Immature natural killer cell (primary cell): ENCODE measurements around the gene THBS4. TPM values are rescaled to one million over a fixed set of nuclear protein-coding genes. Genes with fewer than 3 reads are reported as not detected.

Source experiments
- DNase-seq, 3 donors: peaks; one replicate each; pipeline ENCODE4 v3.0.0; 2022; ENCODE audit warnings: mixed read lengths in 1 of 3
- H3K27ac Mint-ChIP-seq, 6 donors: one replicate each; pipeline ENCODE4 v1.8.0; 2020; ENCODE audit warnings: mixed read lengths in 6 of 6, mild to moderate bottlenecking in 5 of 6, inconsistent platforms in 4 of 6, moderate library complexity in 3 of 6
- H3K27me3 Mint-ChIP-seq, 3 donors: one replicate each; pipeline ENCODE4 v1.8.0; 2020 to 2021; ENCODE audit warnings: low read depth in 3 of 3, mild to moderate bottlenecking in 3 of 3, mixed read lengths in 3 of 3, moderate library complexity in 3 of 3, inconsistent platforms in 1 of 3
- H3K36me3 Mint-ChIP-seq, 3 donors: one replicate each; pipeline ENCODE4 v1.8.0; 2020; ENCODE audit warnings: mixed read lengths in 3 of 3, inconsistent platforms in 2 of 3, mild to moderate bottlenecking in 2 of 3
- H3K4me1 Mint-ChIP-seq, 2 donors: one replicate each; pipeline ENCODE4 v1.8.0; 2020; ENCODE audit warnings: inconsistent platforms in 2 of 2, mild to moderate bottlenecking in 2 of 2, mixed read lengths in 2 of 2, moderate library complexity in 1 of 2
- H3K4me3 Mint-ChIP-seq, 5 donors: one replicate each; pipeline ENCODE4 v1.8.0; 2020; ENCODE audit warnings: mild to moderate bottlenecking in 5 of 5, mixed read lengths in 5 of 5, inconsistent platforms in 3 of 5, moderate library complexity in 3 of 5
- H3K9me3 Mint-ChIP-seq, 6 donors: one replicate each; pipeline ENCODE4 v1.8.0; 2020; ENCODE audit warnings: mild to moderate bottlenecking in 6 of 6, mixed read lengths in 6 of 6, inconsistent platforms in 4 of 6, moderate library complexity in 3 of 6
- polyA plus RNA-seq, 3 donors: library from polyadenylated mRNA; unstranded; fragments of 300-500 nt; fragmentation: Illumina TruSeq; gene quantifications; one replicate each; pipeline ENCODE4 v1.2.3, GENCODE V29; 2021

Gene THBS4
- polyA plus RNA-seq, 3 donors from 2014 or later = not detected

GRCh38 chr5:80057921-80058320, 22.8 kb downstream of the THBS4 start:
- Mint-ChIP-seq H3K36me3 (no peaks in the 10 kb centered on the region), H3K4me1 (no peaks in the 10 kb centered on the region), H3K27ac (no peak overlapping the region), H3K27me3 (peaks cover 0 to 4% (median 3%) of the 10 kb centered on the region in 3 donors), H3K9me3 (peaks cover 0 to 4% (median 0%) of the 10 kb centered on the region in 6 donors), H3K4me3 (no peak overlapping the region)
- no peak for DNase-seq

GRCh38 chr5:80059354-80059980, 24.3 kb downstream of the THBS4 start:
- Mint-ChIP-seq H3K27ac (no peak overlapping the region), H3K4me1 (no peaks in the 10 kb centered on the region), H3K4me3 (no peak overlapping the region), H3K9me3 (peaks cover 0 to 4% (median 0%) of the 10 kb centered on the region in 6 donors), H3K36me3 (no peaks in the 10 kb centered on the region), H3K27me3 (peaks cover 0 to 6% (median 3%) of the 10 kb centered on the region in 3 donors)
- no peak for DNase-seq

GRCh38 chr5:80060966-80061365, 25.8 kb downstream of the THBS4 start:
- H3K4me1 Mint-ChIP-seq = no peaks in the 10 kb centered on the region
- no peak overlapping the region for H3K27ac Mint-ChIP-seq
- H3K27me3 Mint-ChIP-seq = peaks cover 0 to 6% (median 2%) of the 10 kb centered on the region in 3 donors
- no peak overlapping the region for H3K4me3 Mint-ChIP-seq
- H3K9me3 Mint-ChIP-seq = peaks cover 0 to 4% (median 0%) of the 10 kb centered on the region in 6 donors
- no peaks in the 10 kb centered on the region for H3K36me3 Mint-ChIP-seq
- no peak for DNase-seq

GRCh38 chr5:80061547-80061946, 26.4 kb downstream of the THBS4 start:
- no peaks in the 10 kb centered on the region for H3K36me3 Mint-ChIP-seq
- H3K9me3 Mint-ChIP-seq = peaks cover 0 to 4% (median 0%) of the 10 kb centered on the region in 6 donors
- no peaks in the 10 kb centered on the region for H3K4me1 Mint-ChIP-seq
- H3K4me3 Mint-ChIP-seq = no peak overlapping the region
- peaks cover 0 to 6% (median 0%) of the 10 kb centered on the region in 3 donors for H3K27me3 Mint-ChIP-seq
- H3K27ac Mint-ChIP-seq = no peak overlapping the region
- DNase-seq = no peak

- Mint-ChIP-seq H3K36me3 (no peaks in the 10 kb centered on the region), H3K27ac (no peak overlapping the region), H3K4me1 (no peaks in the 10 kb centered on the region), H3K9me3 (peaks cover 0 to 4% (median 0%) of the 10 kb centered on the region in 6 donors), H3K4me3 (no peak overlapping the region), H3K27me3 (peaks cover 0 to 5% (median 0%) of the 10 kb centered on the region in 3 donors)
- no peak for DNase-seq
These were observed 29.0 kb downstream of the THBS4 start for GRCh38 chr5:80064124-80064523.

- no peaks in the 10 kb centered on the region for H3K9me3 Mint-ChIP-seq
- no peak for DNase-seq
- H3K36me3 Mint-ChIP-seq = no peaks in the 10 kb centered on the region
- H3K4me1 Mint-ChIP-seq = no peaks in the 10 kb centered on the region
- no peak overlapping the region for H3K4me3 Mint-ChIP-seq
- H3K27me3 Mint-ChIP-seq = peaks cover 0 to 5% (median 2%) of the 10 kb centered on the region in 3 donors
- H3K27ac Mint-ChIP-seq = no peak overlapping the region
These were observed 31.9 kb downstream of the THBS4 start for GRCh38 chr5:80067016-80067415.

GRCh38 chr5:80067531-80068245, 32.5 kb downstream of the THBS4 start:
- H3K4me1 Mint-ChIP-seq = no peaks in the 10 kb centered on the region
- H3K4me3 Mint-ChIP-seq = no peak overlapping the region
- DNase-seq = no peak
- H3K27me3 Mint-ChIP-seq = peaks cover 0 to 5% (median 2%) of the 10 kb centered on the region in 3 donors
- no peaks in the 10 kb centered on the region for H3K36me3 Mint-ChIP-seq
- H3K27ac Mint-ChIP-seq = no peak overlapping the region
- H3K9me3 Mint-ChIP-seq = no peaks in the 10 kb centered on the region

GRCh38 chr5:80068246-80068636, 33.1 kb downstream of the THBS4 start:
- H3K4me3 Mint-ChIP-seq = no peak overlapping the region
- H3K36me3 Mint-ChIP-seq = no peaks in the 10 kb centered on the region
- no peak overlapping the region for H3K27ac Mint-ChIP-seq
- no peaks in the 10 kb centered on the region for H3K4me1 Mint-ChIP-seq
- DNase-seq = no peak
- no peaks in the 10 kb centered on the region for H3K9me3 Mint-ChIP-seq
- peaks cover 0 to 5% (median 2%) of the 10 kb centered on the region in 3 donors for H3K27me3 Mint-ChIP-seq

GRCh38 chr5:80068775-80069174, 33.6 kb downstream of the THBS4 start:
- no peak for DNase-seq
- Mint-ChIP-seq H3K27me3 (peaks cover 0 to 5% (median 2%) of the 10 kb centered on the region in 3 donors), H3K36me3 (no peaks in the 10 kb centered on the region), H3K4me1 (no peaks in the 10 kb centered on the region), H3K4me3 (no peak overlapping the region), H3K27ac (no peak overlapping the region), H3K9me3 (no peaks in the 10 kb centered on the region)

- no peaks in the 10 kb centered on the region for H3K9me3 Mint-ChIP-seq
These were observed 34.2 kb downstream of the THBS4 start for GRCh38 chr5:80069251-80069800.

GRCh38 chr5:80069918-80070318, 34.8 kb downstream of the THBS4 start:
- Mint-ChIP-seq H3K27ac (no peak overlapping the region), H3K4me3 (no peak overlapping the region), H3K36me3 (no peaks in the 10 kb centered on the region), H3K9me3 (no peaks in the 10 kb centered on the region), H3K4me1 (no peaks in the 10 kb centered on the region), H3K27me3 (peaks cover 0 to 3% (median 2%) of the 10 kb centered on the region in 3 donors)
- DNase-seq = no peak

More at GRCh38 chr5:80069251-80069800, 34.2 kb downstream of the THBS4 start:
- no peaks in the 10 kb centered on the region for H3K36me3 Mint-ChIP-seq
- H3K4me1 Mint-ChIP-seq = no peaks in the 10 kb centered on the region
- no peak overlapping the region for H3K4me3 Mint-ChIP-seq
- no peak for DNase-seq
- H3K27me3 Mint-ChIP-seq = peaks cover 0 to 3% (median 2%) of the 10 kb centered on the region in 3 donors
- H3K27ac Mint-ChIP-seq = no peak overlapping the region

GRCh38 chr5:80070338-80071056, 35.3 kb downstream of the THBS4 start:
- Mint-ChIP-seq H3K27ac (no peak overlapping the region), H3K27me3 (peaks cover 0 to 3% (median 2%) of the 10 kb centered on the region in 3 donors), H3K4me1 (no peaks in the 10 kb centered on the region), H3K4me3 (no peak overlapping the region), H3K9me3 (no peaks in the 10 kb centered on the region), H3K36me3 (no peaks in the 10 kb centered on the region)
- no peak for DNase-seq

- Mint-ChIP-seq H3K27me3 (peaks cover 0 to 3% (median 2%) of the 10 kb centered on the region in 3 donors), H3K9me3 (no peaks in the 10 kb centered on the region)
These were observed 36.4 kb downstream of the THBS4 start for GRCh38 chr5:80071510-80072021.

More at GRCh38 chr5:80071510-80072021, 36.4 kb downstream of the THBS4 start:
- H3K27ac Mint-ChIP-seq = no peak overlapping the region
- H3K4me3 Mint-ChIP-seq = no peak overlapping the region
- DNase-seq = no peak
- H3K36me3 Mint-ChIP-seq = no peaks in the 10 kb centered on the region
- H3K4me1 Mint-ChIP-seq = no peaks in the 10 kb centered on the region
